Right lobe of liver (tissue), 6 donors: ENCODE measurements around the gene NUP133. TPM values are rescaled to one million over a fixed set of nuclear protein-coding genes. Genes with fewer than 3 reads are reported as not detected.

Experiments used
- ATAC-seq, 4 donors: fragments of 200-7000 bp; cut with Tn5 transposase; one replicate each; pipeline ENCODE4 v1.9.1; 2020; ENCODE audit warnings: mild to moderate bottlenecking in 4 of 4, moderate library complexity in 4 of 4
- DNase-seq, 3 donors: peaks; one replicate each; pipeline ENCODE4 v3.0.0-alpha.2; 2020
- H3K27ac ChIP-seq, 3 donors: fragments of 200-600 bp; one replicate each; pipeline ENCODE4 v1.8.0; 2022
- H3K27me3 ChIP-seq, 2 donors: fragments of 200-600 bp; one replicate each; pipeline ENCODE4 v1.8.0; 2022
- H3K36me3 ChIP-seq, 4 donors: fragments of 200-600 bp; sonication (generic) in 1 of 4; one replicate each; pipeline versions ENCODE4 v1.5.1 to v1.8.0; 2017 to 2022; ENCODE audit warnings: control low read depth in 1 of 4
- H3K4me1 ChIP-seq, 4 donors: fragments of 200-600 bp; sonication (generic) in 1 of 4; one replicate each; pipeline versions ENCODE4 v1.5.1 to v1.8.0; 2017 to 2022; ENCODE audit warnings: control low read depth in 1 of 4
- H3K4me3 ChIP-seq, 3 donors: fragments of 200-600 bp; one replicate each; pipeline ENCODE4 v1.8.0; 2022
- H3K9me3 ChIP-seq, 4 donors: fragments of 200-600 bp; sonication (generic) in 1 of 4; one replicate each; pipeline versions ENCODE4 v1.5.1 to v1.8.0; 2017 to 2022; ENCODE audit warnings: control low read depth in 1 of 4
- POLR2A ChIP-seq: fragments of 450-650 bp; IDR thresholded peaks from one replicate; pipeline ENCODE4 v1.6.1; 2017; ENCODE audit warnings: antibody characterized with exemption, mild to moderate bottlenecking
- WGBS: methylation state at CpG from one replicate; pipeline ENCODE4 v1.1.6; 2018; ENCODE audit warnings: low coverage, low lambda C conversion rate; ENCODE audit not compliant: insufficient coverage; ENCODE audit errors: missing lambda C conversion rate; 5-methylcytosine and 5-hydroxymethylcytosine counted together
- intact Hi-C, 2 donors: fragments of 100-400 bp; cut with DNase I; formaldehyde crosslinking; loops; one replicate each; pipeline versions ENCODE4 v1.11.2 to v1.14.1; 2022
- total RNA-seq, 6 experiments: library from RNA; depleted of rRNA in 2 of 6; stranded (reverse); fragments of >200 nt in 2 of 6; fragmentation: NEBNext Ultra II Directional in 3 of 6; extraction: Animal tissue kit (Norgen Biotek cat#: 25700) in 3 of 6; gene quantifications; one replicate each; pipeline versions ENCODE4 v1.1.0 to v1.2.4, GENCODE V29; 2016 to 2023
- TF ChIP-seq, protein P1 (sequence below), 4 donors: fragments of 200-600 bp in 3 of 4; fragments of 450-650 bp in 1 of 4; IDR thresholded peaks; one replicate each; pipeline versions ENCODE4 v1.5.1 to v1.8.0; 2016 to 2022; ENCODE audit warnings: antibody characterized with exemption in 4 of 4, mild to moderate bottlenecking in 2 of 4
- donor health status: DM: no; HTN: yes; CAD: no.
- donor health status: DM: no; HTN: no; CAD: no.
- donor health status: DM: no; HTN: no; CAD: no.
- donor health status: DM: no; HTN: yes; CAD: no.
- donor health status: DM: no; HTN: yes; CAD: no.

Gene NUP133
- total RNA-seq, 6 experiments from 2014 or later: 8.5 to 14.4 (median 11.5) TPM

DNA sequence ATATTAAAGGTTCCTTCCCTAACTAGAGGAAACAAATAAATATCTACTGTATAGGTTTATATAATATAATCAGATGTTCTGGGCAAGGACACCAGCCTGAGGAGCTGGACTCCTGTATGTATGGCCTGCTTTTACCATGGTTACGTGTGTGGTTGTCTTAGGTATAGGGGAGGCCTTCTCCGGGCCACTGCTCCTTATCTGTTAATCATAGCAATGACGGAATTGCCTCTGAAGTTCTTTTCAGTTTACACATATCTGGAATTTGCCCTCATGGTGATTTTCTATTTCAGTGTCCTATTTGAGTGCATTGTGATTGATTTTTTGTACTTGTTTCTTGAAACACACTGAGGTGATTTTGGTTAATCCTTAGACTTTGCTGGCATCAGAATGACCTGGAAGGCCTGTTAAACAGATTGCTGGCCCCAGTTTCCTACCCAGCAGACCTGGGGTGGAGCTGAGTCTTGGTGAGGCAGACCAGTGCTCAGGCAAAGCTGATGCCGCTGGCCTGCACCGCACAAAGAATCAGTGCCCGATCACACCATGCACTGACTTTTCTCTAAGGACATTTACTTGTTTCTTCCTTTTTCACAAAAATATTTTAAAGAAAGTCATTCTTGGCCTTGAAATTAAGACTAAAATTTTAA, 31.8 kb upstream of the NUP133 start:
- peak; percentile 40 to 81 (median 62) for ATAC-seq
- H3K36me3 ChIP-seq: peaks cover 0 to 58% (median 11%) of the 10 kb centered on the region in 4 donors
- WGBS: 61% methylated on average over 5 of the region's 6 CpGs
- peak in 1 of 3 donors; percentile 21 for DNase-seq
- intact Hi-C loops: no loop called here
- no peak overlapping the region for H3K27ac ChIP-seq
- H3K9me3 ChIP-seq: no peaks in the 10 kb centered on the region
- no peak for TF ChIP-seq POLR2A
- H3K27me3 ChIP-seq: no peaks in the 10 kb centered on the region
- H3K4me3 ChIP-seq: no peak overlapping the region
- H3K4me1 ChIP-seq: peaks cover 0 to 7% (median 0%) of the 10 kb centered on the region in 4 donors

DNA sequence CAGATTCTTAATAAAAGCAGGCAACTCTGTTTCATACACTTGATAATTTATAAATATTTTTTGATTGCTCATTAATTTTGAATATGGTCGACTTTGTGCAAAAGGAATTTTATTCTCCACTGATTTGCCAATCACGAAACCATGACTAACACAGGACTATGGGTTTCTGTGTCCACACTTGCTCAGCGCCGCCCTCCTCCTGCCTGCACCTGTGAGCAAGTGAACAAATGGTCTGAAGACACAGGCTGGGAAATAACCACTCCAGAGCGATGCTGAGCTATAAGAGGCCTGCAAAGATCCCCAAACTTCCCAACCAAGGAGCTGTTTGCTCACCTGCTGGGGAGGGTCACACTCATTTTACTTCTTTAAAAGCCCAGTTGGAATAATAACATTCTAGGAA, 30.8 kb upstream of the NUP133 start:
- TF ChIP-seq, protein P1, sequence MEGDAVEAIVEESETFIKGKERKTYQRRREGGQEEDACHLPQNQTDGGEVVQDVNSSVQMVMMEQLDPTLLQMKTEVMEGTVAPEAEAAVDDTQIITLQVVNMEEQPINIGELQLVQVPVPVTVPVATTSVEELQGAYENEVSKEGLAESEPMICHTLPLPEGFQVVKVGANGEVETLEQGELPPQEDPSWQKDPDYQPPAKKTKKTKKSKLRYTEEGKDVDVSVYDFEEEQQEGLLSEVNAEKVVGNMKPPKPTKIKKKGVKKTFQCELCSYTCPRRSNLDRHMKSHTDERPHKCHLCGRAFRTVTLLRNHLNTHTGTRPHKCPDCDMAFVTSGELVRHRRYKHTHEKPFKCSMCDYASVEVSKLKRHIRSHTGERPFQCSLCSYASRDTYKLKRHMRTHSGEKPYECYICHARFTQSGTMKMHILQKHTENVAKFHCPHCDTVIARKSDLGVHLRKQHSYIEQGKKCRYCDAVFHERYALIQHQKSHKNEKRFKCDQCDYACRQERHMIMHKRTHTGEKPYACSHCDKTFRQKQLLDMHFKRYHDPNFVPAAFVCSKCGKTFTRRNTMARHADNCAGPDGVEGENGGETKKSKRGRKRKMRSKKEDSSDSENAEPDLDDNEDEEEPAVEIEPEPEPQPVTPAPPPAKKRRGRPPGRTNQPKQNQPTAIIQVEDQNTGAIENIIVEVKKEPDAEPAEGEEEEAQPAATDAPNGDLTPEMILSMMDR (IDR thresholded peaks at IDR 0.05): no peak
- no peak for TF ChIP-seq POLR2A
- Histone ChIP-seq H3K27ac (no peak overlapping the region), H3K36me3 (peaks cover 0 to 58% (median 11%) of the 10 kb centered on the region in 4 donors), H3K4me1 (peaks cover 0 to 7% (median 0%) of the 10 kb centered on the region in 4 donors), H3K9me3 (no peaks in the 10 kb centered on the region), H3K4me3 (no peak overlapping the region), H3K27me3 (no peaks in the 10 kb centered on the region)
- no peak for DNase-seq
- intact Hi-C loops: no loop called here
- ATAC-seq: no peak
- WGBS: 93% methylated on average over 5 of the region's 5 CpGs

DNA sequence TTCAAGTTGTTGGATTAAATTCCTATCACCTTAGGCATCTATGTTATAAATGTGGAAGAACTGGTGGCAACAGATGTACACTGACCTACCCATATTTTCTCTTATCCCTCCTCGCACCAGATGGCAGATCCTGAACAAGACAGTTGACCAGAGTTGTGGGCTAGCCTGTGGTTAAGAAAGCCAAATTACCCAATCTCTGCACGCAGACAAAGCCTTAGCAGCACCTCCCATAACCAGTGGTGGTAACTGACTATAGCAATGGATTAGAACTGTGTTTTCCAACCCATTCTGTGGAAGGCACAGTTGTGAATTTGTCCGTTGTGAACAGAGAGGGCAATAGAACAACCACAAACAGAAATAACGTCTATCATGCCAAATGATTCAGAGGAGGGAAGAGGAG, 29.8 kb upstream of the NUP133 start:
- peaks cover 0 to 7% (median 0%) of the 10 kb centered on the region in 4 donors for H3K4me1 ChIP-seq
- no peaks in the 10 kb centered on the region for H3K27me3 ChIP-seq
- DNase-seq (no peak), ATAC-seq (no peak)
- peaks cover 0 to 63% (median 12%) of the 10 kb centered on the region in 4 donors for H3K36me3 ChIP-seq
- H3K9me3 ChIP-seq: no peaks in the 10 kb centered on the region
- 33% methylated on average over 3 of the region's 4 CpGs for WGBS
- H3K27ac ChIP-seq: no peak overlapping the region
- no peak overlapping the region for H3K4me3 ChIP-seq
- intact Hi-C loops: no loop called here
- TF ChIP-seq, protein P1 (IDR thresholded peaks at IDR 0.05): no peak
- TF ChIP-seq POLR2A: no peak

DNA sequence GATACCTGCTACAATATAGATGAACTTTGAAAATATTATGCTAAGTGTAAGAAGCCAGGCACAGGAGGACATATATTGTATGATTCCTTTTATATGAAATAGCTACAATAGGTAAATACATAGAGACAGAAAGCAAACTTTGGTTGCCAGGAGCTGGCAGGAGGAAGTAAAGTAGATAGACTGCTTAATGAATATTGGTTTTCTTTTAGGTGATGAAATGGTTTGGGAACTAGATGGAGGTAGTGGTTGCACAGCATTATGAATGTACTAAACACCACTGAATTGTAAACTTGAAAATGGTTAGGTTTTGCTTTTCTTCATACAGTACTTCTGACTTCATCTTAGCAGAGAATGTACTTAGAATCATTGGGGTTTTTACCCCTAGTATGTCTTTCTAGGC, 28.8 kb upstream of the NUP133 start:
- peaks cover 0 to 62% (median 12%) of the 10 kb centered on the region in 4 donors for H3K36me3 ChIP-seq
- peaks cover 0 to 7% (median 0%) of the 10 kb centered on the region in 4 donors for H3K4me1 ChIP-seq
- TF ChIP-seq POLR2A: no peak
- TF ChIP-seq, protein P1 (IDR thresholded peaks at IDR 0.05): no peak
- H3K9me3 ChIP-seq: no peaks in the 10 kb centered on the region
- DNase-seq: no peak
- H3K4me3 ChIP-seq: no peak overlapping the region
- intact Hi-C loops: no loop called here
- ATAC-seq: no peak
- H3K27me3 ChIP-seq: no peaks in the 10 kb centered on the region
- no peak overlapping the region for H3K27ac ChIP-seq

DNA sequence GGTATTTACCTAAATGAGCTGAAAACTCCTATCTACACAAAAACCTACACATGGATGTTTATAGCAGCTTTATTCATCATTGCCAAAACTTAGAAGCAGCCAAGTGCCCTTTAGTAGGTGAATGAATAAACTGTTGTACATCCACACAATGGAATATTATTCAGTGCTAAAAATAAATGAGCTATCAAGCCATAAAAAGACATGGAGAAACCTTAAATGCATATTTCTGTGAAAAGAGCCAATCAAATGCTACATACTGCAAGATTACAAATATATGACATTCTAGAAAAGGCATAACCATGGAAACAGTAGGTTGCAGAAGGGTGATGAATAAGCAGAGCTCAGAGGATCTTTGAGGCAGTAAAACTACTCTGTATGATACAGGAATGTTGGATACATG, 27.1 kb upstream of the NUP133 start:
- no peak for TF ChIP-seq POLR2A
- TF ChIP-seq, protein P1 (IDR thresholded peaks at IDR 0.05): no peak
- DNase-seq (no peak), ATAC-seq (no peak)
- Histone ChIP-seq H3K36me3 (peaks cover 0 to 53% (median 13%) of the 10 kb centered on the region in 4 donors), H3K9me3 (no peaks in the 10 kb centered on the region), H3K4me1 (peaks cover 0 to 3% (median 0%) of the 10 kb centered on the region in 4 donors), H3K4me3 (no peak overlapping the region), H3K27me3 (no peaks in the 10 kb centered on the region), H3K27ac (no peak overlapping the region)
- intact Hi-C loops: no loop called here
